K562 (cell line): ENCODE results near the gene PTPRU. TPM values are rescaled to one million over a fixed set of nuclear protein-coding genes. Genes with fewer than 3 reads are reported as not detected.

Experiments used
- CREM ChIP-seq: IDR thresholded peaks from 2 replicates; pipeline ENCODE4 v1.6.1; 2014; ENCODE audit warnings: antibody characterized with exemption, low read depth
- E2F6 ChIP-seq, 2 experiments: IDR thresholded peaks; 2 replicates each; pipeline ENCODE4 v1.6.1; 2011; ENCODE audit warnings: borderline replicate concordance in 1 of 2, control low read depth in 1 of 2, low read depth in 1 of 2, low read length in 1 of 2, mild to moderate bottlenecking in 1 of 2, mixed read lengths in 1 of 2, moderate library complexity in 1 of 2; ENCODE audit not compliant: insufficient read depth in 1 of 2, insufficient read length in 1 of 2, poor library complexity in 1 of 2, severe bottlenecking in 1 of 2; ENCODE audit errors: extremely low read depth in 1 of 2
- ZMIZ1 ChIP-seq, 2 experiments: fragments of 150-350 bp in 1 of 2; IDR thresholded peaks; 2 replicates each; pipeline ENCODE4 v1.6.1; 2012 to 2016; ENCODE audit warnings: low read depth in 2 of 2, low read length in 2 of 2, mild to moderate bottlenecking in 1 of 2, moderate library complexity in 1 of 2
- polyA plus RNA-seq, 8 experiments: library from polyadenylated mRNA; depleted of rRNA in 4 of 8; stranded (reverse) in 5 of 8; unstranded in 3 of 8; fragments of >200 nt; fragmentation: Nextera tagmentation in 2 of 8; fragmentation: Illumina TruSeq in 1 of 8; extraction: Ambion mirVana in 2 of 8; extraction: Trizol in 1 of 8; gene quantifications; 2 replicates each; pipeline versions ENCODE4 v1.2.1 to v1.2.3, GENCODE V29; 2011 to 2014; ENCODE audit warnings: inconsistent platforms in 1 of 8, missing spikeins in 1 of 8
- total RNA-seq, 7 experiments: library from RNA; depleted of rRNA in 6 of 7; stranded (reverse); fragments of >200 nt in 6 of 7; fragmentation: Illumina TruSeq in 2 of 7; extraction: Trizol in 2 of 7; gene quantifications; 2 replicates each; pipeline versions ENCODE4 v1.2.1 to v1.2.3, GENCODE V29; 2011 to 2021; ENCODE audit warnings: low replicate concordance in 1 of 7

Gene PTPRU
- total and polyA plus RNA-seq, 9 of the 15 experiments (the other 6 are each of a cell fraction or from before 2014, with no cell fraction given), result 0.01 to 2.9 (median 1.0) TPM

GRCh38 chr1:29235955-29236711, at the start of gene PTPRU (continued):
- TF ChIP-seq ZMIZ1 (IDR thresholded peaks at IDR 0.05; ENCODE audit: low read depth in 2 of 2, low read length in 2 of 2), result 0 out of 4 replicates have a peak, but pooled peaks of 1 of the 2 experiments have one; percentile 41
- TF ChIP-seq E2F6 (IDR thresholded peaks at IDR 0.05; ENCODE audit: borderline replicate concordance in 1 of 2, extremely low read depth in 1 of 2, insufficient read depth in 1 of 2, insufficient read length in 1 of 2, low read depth in 1 of 2, low read length in 1 of 2, poor library complexity in 1 of 2, severe bottlenecking in 1 of 2), result peak; percentile 55 to 93
- peak; percentile 93 for TF ChIP-seq CREM
